ENCODE data around the gene ADAMTS14. TPM values are rescaled to one million over a fixed set of nuclear protein-coding genes. Genes with fewer than 3 reads are reported as not detected.

The ADAMTS14 gene
- polyA plus RNA-seq, 1 donor: 7.2 TPM

DNA sequence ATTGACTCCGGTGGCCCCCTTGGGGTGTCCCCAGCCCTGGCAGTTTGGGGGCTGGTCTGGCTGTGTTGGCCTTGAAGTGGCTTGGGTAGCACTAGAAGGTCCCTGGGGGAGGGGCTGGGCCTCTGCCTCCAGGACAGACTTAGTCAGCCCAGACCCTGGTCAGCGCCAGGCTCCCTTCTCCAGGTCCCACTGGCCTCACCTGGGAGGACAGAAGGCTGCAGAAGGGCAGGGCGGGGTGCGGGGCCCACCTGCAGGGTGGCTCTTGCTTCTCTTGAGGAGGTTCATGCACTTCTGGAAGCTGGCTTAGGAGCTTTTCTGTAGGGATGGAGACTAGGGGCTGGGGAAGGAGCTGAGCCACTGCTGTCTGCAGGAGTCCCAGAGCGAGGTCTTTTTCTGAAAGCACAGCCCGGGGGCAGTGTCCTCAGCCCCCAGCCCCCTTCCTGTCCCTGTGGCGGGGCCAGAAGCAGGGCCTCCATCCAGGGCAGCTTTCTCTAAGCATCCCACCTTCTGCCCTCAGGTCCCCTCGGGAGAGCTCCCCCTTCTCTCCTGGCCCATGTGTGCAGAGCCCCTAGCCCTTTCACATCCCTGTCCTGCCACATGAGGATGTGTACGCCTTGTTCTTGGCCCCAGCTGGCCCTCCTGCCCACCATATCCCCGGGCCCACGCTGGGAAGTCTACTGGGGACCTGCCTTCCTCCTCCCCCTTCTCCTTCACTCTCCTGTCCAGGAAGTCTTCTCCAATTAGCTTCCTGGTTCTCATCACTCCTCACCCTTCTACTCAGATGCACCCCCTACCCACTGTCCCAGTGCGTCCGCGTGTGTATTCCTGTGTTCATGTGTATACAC is 101.9 kb downstream of the ADAMTS14 start:
- DNase-seq: no peak
- no peaks in the 10 kb centered on the region for H3K36me3 ChIP-seq (ENCODE audit: control insufficient read depth, insufficient read depth, low read length)

GRCh38 chr10:70774810-70775678 is 102.7 kb downstream of the ADAMTS14 start:
- no peaks in the 10 kb centered on the region for H3K9me3 ChIP-seq (ENCODE audit: control insufficient read depth, low read depth, low read length)
- no peak for DNase-seq
- H3K4me3 ChIP-seq (ENCODE audit: low read length): no peak overlapping the region
- H3K27ac ChIP-seq (ENCODE audit: low read length): no peak overlapping the region
- H3K36me3 ChIP-seq (ENCODE audit: control insufficient read depth, insufficient read depth, low read length): no peaks in the 10 kb centered on the region
- no CpG with 5 or more reads among the region's 14 CpGs for WGBS (ENCODE audit: insufficient coverage, low lambda C conversion rate)
- H3K4me1 ChIP-seq (ENCODE audit: control insufficient read depth, insufficient read depth, low read length): peaks cover 33% of the 10 kb centered on the region
- no peaks in the 10 kb centered on the region for H3K27me3 ChIP-seq (ENCODE audit: control insufficient read depth, insufficient read depth, low read length)

More for the DNA sequence above, 101.9 kb downstream of the ADAMTS14 start:
- Histone ChIP-seq H3K27me3 (ENCODE audit: control insufficient read depth, insufficient read depth, low read length) (no peaks in the 10 kb centered on the region), H3K4me3 (ENCODE audit: low read length) (no peak overlapping the region), H3K4me1 (ENCODE audit: control insufficient read depth, insufficient read depth, low read length) (peaks cover 32% of the 10 kb centered on the region), H3K27ac (ENCODE audit: low read length) (no peak overlapping the region), H3K9me3 (ENCODE audit: control insufficient read depth, low read depth, low read length) (no peaks in the 10 kb centered on the region)
- no CpG with 5 or more reads among the region's 14 CpGs for WGBS (ENCODE audit: insufficient coverage, low lambda C conversion rate)

- H3K36me3 ChIP-seq (ENCODE audit: control insufficient read depth, insufficient read depth, low read length): no peaks in the 10 kb centered on the region
- no peak for DNase-seq
- H3K27ac ChIP-seq (ENCODE audit: low read length): no peak overlapping the region
- H3K9me3 ChIP-seq (ENCODE audit: control insufficient read depth, low read depth, low read length): no peaks in the 10 kb centered on the region
- H3K27me3 ChIP-seq (ENCODE audit: control insufficient read depth, insufficient read depth, low read length): no peaks in the 10 kb centered on the region
- no peak overlapping the region for H3K4me3 ChIP-seq (ENCODE audit: low read length)
- no CpG with 5 or more reads among the region's 13 CpGs for WGBS (ENCODE audit: insufficient coverage, low lambda C conversion rate)
- peaks cover 32% of the 10 kb centered on the region for H3K4me1 ChIP-seq (ENCODE audit: control insufficient read depth, insufficient read depth, low read length)
Measured at GRCh38 chr10:70775679-70776454, 103.6 kb downstream of the ADAMTS14 start.

DNA sequence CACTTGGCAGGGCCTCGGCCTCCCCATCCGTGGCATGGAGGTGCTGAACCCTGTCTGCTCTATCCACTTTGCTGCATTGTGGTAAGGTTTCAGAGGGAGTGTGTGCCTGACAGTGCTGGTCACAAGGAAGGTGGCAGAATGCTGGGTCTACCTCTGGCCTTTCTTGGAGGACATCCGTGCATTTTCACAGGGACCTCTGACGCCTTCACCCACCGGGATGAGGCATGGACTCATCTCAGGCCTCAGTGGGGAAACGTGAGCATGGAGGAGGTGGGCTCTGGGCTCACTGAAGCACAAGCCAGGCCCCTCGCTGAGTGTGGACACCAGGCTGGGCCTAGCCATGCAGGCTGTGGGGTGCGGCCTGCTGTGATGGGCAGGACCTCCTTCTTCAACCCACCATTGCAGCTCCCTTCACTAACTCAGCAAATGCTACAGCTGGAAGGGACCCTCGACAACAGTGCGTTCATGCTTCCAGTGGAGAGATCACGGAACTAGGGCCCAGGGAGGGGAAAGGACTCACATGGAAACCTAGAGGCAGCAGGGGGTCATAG is 104.2 kb downstream of the ADAMTS14 start:
- H3K27me3 ChIP-seq (ENCODE audit: control insufficient read depth, insufficient read depth, low read length): no peaks in the 10 kb centered on the region
- H3K9me3 ChIP-seq (ENCODE audit: control insufficient read depth, low read depth, low read length): no peaks in the 10 kb centered on the region
- H3K4me1 ChIP-seq (ENCODE audit: control insufficient read depth, insufficient read depth, low read length): peaks cover 32% of the 10 kb centered on the region
- WGBS (ENCODE audit: insufficient coverage, low lambda C conversion rate): no CpG with 5 or more reads among the region's 11 CpGs
- peak overlapping the region; percentile 11 for H3K27ac ChIP-seq (ENCODE audit: low read length)
- DNase-seq: no peak
- H3K36me3 ChIP-seq (ENCODE audit: control insufficient read depth, insufficient read depth, low read length): no peaks in the 10 kb centered on the region
- H3K4me3 ChIP-seq (ENCODE audit: low read length): no peak overlapping the region

GRCh38 chr10:70777063-70777875 is 105.0 kb downstream of the ADAMTS14 start:
- Histone ChIP-seq H3K27me3 (ENCODE audit: control insufficient read depth, insufficient read depth, low read length) (no peaks in the 10 kb centered on the region), H3K4me3 (ENCODE audit: low read length) (no peak overlapping the region), H3K9me3 (ENCODE audit: control insufficient read depth, low read depth, low read length) (no peaks in the 10 kb centered on the region), H3K4me1 (ENCODE audit: control insufficient read depth, insufficient read depth, low read length) (peaks cover 32% of the 10 kb centered on the region), H3K27ac (ENCODE audit: low read length) (peak overlapping the region; percentile 11), H3K36me3 (ENCODE audit: control insufficient read depth, insufficient read depth, low read length) (no peaks in the 10 kb centered on the region)
- WGBS (ENCODE audit: insufficient coverage, low lambda C conversion rate): no CpG with 5 or more reads among the region's 18 CpGs
- DNase-seq: peak; percentile 43 to 77

DNA sequence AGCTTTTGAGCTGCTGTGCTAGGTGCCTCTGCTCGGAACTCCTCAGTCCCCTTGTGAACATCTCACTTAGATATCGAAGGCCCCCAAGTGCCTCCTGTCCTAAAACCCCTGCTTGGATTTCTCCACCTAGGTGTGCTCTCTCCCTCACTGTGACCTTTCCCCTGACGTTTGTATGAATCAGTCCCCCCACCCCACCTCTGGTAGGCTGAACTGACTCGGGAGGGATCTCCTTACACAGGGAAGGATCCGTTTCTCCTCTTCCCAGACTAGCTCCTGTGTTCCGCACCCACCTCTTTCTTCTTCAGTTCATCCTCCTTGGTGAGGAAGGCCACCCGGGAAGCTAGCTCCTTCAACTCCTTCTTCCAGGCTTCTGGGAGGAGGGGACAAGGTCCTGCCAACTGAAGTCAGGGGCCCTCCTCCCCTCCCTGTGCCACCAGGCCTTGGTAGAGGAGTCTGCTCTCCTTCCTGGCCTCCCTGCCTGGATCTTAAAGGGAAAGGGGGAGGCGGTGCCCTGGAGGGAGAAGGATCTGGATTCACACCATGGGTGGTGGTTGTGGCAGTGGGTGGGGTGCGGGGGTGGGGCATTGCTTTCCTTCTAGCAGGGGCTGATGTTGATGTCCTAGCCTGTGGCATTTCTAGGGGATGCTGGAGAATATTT is 106.1 kb downstream of the ADAMTS14 start:
- H3K36me3 ChIP-seq (ENCODE audit: control insufficient read depth, insufficient read depth, low read length): no peaks in the 10 kb centered on the region
- no peaks in the 10 kb centered on the region for H3K27me3 ChIP-seq (ENCODE audit: control insufficient read depth, insufficient read depth, low read length)
- no peak for DNase-seq
- H3K9me3 ChIP-seq (ENCODE audit: control insufficient read depth, low read depth, low read length): no peaks in the 10 kb centered on the region
- WGBS (ENCODE audit: insufficient coverage, low lambda C conversion rate): 70% methylated on average over 2 of the region's 9 CpGs
- H3K27ac ChIP-seq (ENCODE audit: low read length): no peak overlapping the region
- H3K4me1 ChIP-seq (ENCODE audit: control insufficient read depth, insufficient read depth, low read length): peaks cover 32% of the 10 kb centered on the region
- H3K4me3 ChIP-seq (ENCODE audit: low read length): no peak overlapping the region

DNA sequence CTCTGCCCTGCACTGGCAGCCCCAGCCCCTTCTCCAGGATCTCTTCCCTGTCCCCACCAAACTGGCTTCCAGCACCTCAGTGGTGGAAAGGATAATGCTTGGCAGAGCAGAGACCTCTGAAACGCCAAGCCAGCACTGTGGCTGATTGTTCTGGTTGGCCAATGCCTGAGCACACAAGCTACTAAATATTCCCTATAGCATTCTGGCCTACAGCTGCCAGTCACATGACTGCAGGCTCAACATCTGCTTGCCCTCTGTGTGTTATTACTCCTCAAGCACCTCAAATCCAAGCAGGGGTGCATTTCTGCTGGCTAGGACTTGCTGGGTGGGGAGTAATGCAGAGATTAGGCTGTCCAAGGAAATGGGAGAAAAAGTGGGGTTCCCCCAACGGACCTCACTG is 106.8 kb downstream of the ADAMTS14 start:
- peak in 1 of 2 donors; percentile 28 for DNase-seq
- H3K4me1 ChIP-seq (ENCODE audit: control insufficient read depth, insufficient read depth, low read length): peaks cover 32% of the 10 kb centered on the region
- no peaks in the 10 kb centered on the region for H3K9me3 ChIP-seq (ENCODE audit: control insufficient read depth, low read depth, low read length)
- peak overlapping the region; percentile 80 for H3K27ac ChIP-seq (ENCODE audit: low read length)
- H3K4me3 ChIP-seq (ENCODE audit: low read length): no peak overlapping the region
- WGBS (ENCODE audit: insufficient coverage, low lambda C conversion rate): no CpG with 5 or more reads among the region's 2 CpGs
- no peaks in the 10 kb centered on the region for H3K36me3 ChIP-seq (ENCODE audit: control insufficient read depth, insufficient read depth, low read length)
- no peaks in the 10 kb centered on the region for H3K27me3 ChIP-seq (ENCODE audit: control insufficient read depth, insufficient read depth, low read length)

DNA sequence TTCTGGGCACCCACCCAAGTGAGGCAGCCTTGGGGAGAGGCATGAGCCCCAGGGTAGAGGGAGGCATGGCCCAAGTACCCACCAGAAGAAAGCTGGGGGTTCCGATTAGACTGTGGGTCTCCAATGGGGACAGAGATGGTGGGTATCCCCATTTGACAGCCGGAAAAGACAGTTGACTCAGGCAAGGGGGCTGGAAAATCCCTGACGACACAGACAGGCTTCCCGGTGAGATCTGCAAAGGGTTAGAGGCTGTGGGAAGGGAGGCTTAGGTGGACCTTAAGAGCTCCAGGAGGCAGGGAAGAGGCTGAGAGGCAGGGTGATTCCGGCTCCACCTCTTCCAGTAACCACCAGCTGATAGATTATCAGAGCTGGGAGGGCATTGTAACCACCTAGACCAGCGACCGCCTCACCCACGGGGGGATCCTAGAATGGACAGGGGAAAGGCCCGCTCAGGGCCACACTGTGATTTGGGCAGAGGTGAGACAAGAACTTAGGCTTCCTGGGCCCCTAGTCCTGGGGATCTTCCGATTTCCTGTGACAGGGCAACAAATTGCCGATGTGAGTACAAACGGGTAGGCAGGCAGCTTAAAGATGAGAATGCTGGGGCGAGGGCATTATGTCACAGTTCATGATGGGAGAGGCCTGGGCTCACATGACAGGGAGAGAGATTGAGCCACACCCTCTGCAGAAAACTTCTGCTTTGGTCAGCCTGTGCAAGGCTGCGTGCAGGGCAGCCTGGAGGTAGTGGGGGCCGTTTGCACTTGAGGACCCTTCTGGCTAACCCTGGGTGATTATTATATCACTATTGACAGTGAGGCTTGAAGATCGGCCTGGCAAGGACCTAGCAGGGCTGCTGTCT is 107.4 kb downstream of the ADAMTS14 start:
- Histone ChIP-seq H3K36me3 (ENCODE audit: control insufficient read depth, insufficient read depth, low read length) (no peaks in the 10 kb centered on the region), H3K9me3 (ENCODE audit: control insufficient read depth, low read depth, low read length) (no peaks in the 10 kb centered on the region), H3K27me3 (ENCODE audit: control insufficient read depth, insufficient read depth, low read length) (no peaks in the 10 kb centered on the region), H3K4me1 (ENCODE audit: control insufficient read depth, insufficient read depth, low read length) (peaks cover 32% of the 10 kb centered on the region), H3K27ac (ENCODE audit: low read length) (peak overlapping the region; percentile 80), H3K4me3 (ENCODE audit: low read length) (no peak overlapping the region)
- DNase-seq: peak; percentile 86 to 90
- no CpG with 5 or more reads among the region's 16 CpGs for WGBS (ENCODE audit: insufficient coverage, low lambda C conversion rate)
